ENCODE results near the gene NLGN1.
"Not testable (repeated sequence)": the region's sequence is repeated elsewhere in the genome, so short reads cannot be mapped to it uniquely, and the experiment has no call there.

DNA sequence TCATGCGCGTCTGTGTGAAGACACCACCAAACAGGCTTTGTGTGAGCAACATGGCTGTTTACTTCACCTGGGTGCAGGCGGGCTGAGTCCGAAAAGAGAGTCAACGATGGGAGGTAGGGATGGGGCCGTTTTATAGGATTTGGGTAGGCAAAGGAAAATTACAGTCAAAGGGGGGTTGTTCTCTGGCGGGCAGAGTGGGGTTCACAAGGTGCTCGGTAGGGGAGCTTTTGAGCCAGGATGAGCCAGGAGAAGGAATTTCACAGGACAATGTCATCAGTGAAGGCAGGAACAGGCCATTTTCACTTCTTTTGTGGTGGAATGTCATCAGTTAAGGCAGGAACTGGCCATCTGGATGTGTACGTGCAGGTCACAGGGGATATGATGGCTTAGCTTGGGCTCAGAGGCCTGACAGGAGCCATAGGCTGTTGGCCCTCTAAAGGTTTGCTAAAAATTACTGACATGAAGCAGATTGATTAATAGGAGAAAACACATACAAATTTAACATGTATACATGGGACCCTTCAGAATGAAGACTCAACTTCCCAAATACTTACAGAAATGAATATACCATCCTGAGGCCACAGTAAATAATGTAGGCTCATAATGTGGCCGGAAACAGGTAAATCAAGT, 834.6 kb downstream of the NLGN1 start:
- TF ChIP-seq, protein P1, sequence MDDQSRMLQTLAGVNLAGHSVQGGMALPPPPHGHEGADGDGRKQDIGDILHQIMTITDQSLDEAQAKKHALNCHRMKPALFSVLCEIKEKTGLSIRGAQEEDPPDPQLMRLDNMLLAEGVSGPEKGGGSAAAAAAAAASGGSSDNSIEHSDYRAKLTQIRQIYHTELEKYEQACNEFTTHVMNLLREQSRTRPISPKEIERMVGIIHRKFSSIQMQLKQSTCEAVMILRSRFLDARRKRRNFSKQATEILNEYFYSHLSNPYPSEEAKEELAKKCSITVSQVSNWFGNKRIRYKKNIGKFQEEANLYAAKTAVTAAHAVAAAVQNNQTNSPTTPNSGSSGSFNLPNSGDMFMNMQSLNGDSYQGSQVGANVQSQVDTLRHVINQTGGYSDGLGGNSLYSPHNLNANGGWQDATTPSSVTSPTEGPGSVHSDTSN (IDR thresholded peaks at IDR 0.05): not testable (repeated sequence)
- not testable (repeated sequence) for TF ChIP-seq KDM5A (IDR thresholded peaks at IDR 0.05)
